CD4-positive, alpha-beta T cell (primary cell): ENCODE measurements around the gene OOSP1. TPM values are rescaled to one million over a fixed set of nuclear protein-coding genes. Genes with fewer than 3 reads are reported as not detected.

ENCODE experiments used
- ATAC-seq: fragments of 200-7000 bp; cut with Tn5 transposase; one replicate; pipeline ENCODE4 v1.10.0; 2022; ENCODE audit warnings: mild to moderate bottlenecking; ENCODE audit not compliant: poor library complexity
- CTCF ChIA-PET: fragments of 350-600 bp; sonication (Branson Sonifier 250); formaldehyde crosslinking; loops from one replicate; lab custom pipeline; 2021; ENCODE audit warnings: antibody characterized with exemption, inconsistent platforms; lab: Charles Lee
- POLR2A ChIA-PET: fragments of 350-600 bp; sonication (Branson Sonifier 250); formaldehyde crosslinking; loops from one replicate; lab custom pipeline; 2021; ENCODE audit warnings: antibody characterized with exemption, inconsistent platforms; lab: Charles Lee
- DNase-seq, 14 experiments: peaks; one replicate each; pipeline ENCODE4 v3.0.0-alpha.2; 2013 to 2020; ENCODE audit warnings: mixed read lengths in 2 of 14
- H3K27ac ChIP-seq, 2 donors: one replicate each; pipeline versions ENCODE4 v1.5.1 to v1.7.0; 2013; ENCODE audit warnings: low read length in 2 of 2, low read depth in 1 of 2, mild to moderate bottlenecking in 1 of 2
- H3K27me3 ChIP-seq, 2 experiments: 1 replicate in 1 of 2; 2 replicates in 1 of 2; pipeline versions ENCODE4 v1.6.1 to v1.7.0; 2013; ENCODE audit warnings: low read length in 2 of 2, control low read depth in 1 of 2, mild to moderate bottlenecking in 1 of 2, moderate library complexity in 1 of 2; ENCODE audit not compliant: insufficient read depth in 2 of 2, control insufficient read depth in 1 of 2
- H3K36me3 ChIP-seq: one replicate; pipeline ENCODE4 v1.6.1; 2013; ENCODE audit warnings: low read length, control low read depth; ENCODE audit not compliant: insufficient read depth
- H3K4me1 ChIP-seq: one replicate; pipeline ENCODE4 v1.6.1; 2013; ENCODE audit warnings: low read length, control low read depth; ENCODE audit not compliant: insufficient read depth
- H3K4me3 ChIP-seq: one replicate; pipeline ENCODE4 v1.5.1; 2013; ENCODE audit warnings: mild to moderate bottlenecking, low read length, moderate library complexity
- H3K9me3 ChIP-seq, 2 experiments: 1 replicate in 1 of 2; 2 replicates in 1 of 2; pipeline versions ENCODE4 v1.6.1 to v1.7.0; 2013; ENCODE audit warnings: low read length in 2 of 2, mild to moderate bottlenecking in 2 of 2, control low read depth in 1 of 2, moderate library complexity in 1 of 2; ENCODE audit not compliant: control insufficient read depth in 1 of 2, insufficient read depth in 1 of 2
- H3K27ac Mint-ChIP-seq: one replicate; pipeline ENCODE4 v1.8.0; 2020; ENCODE audit warnings: mixed read lengths
- H3K27me3 Mint-ChIP-seq: one replicate; pipeline ENCODE4 v1.8.0; 2021; ENCODE audit warnings: mixed read lengths
- H3K36me3 Mint-ChIP-seq: one replicate; pipeline ENCODE4 v1.8.0; 2021; ENCODE audit warnings: low read depth, mixed read lengths
- H3K4me1 Mint-ChIP-seq: one replicate; pipeline ENCODE4 v1.8.0; 2021; ENCODE audit warnings: low read depth, mixed read lengths
- H3K4me3 Mint-ChIP-seq: one replicate; pipeline ENCODE4 v1.8.0; 2020; ENCODE audit warnings: mild to moderate bottlenecking, mixed read lengths
- H3K9me3 Mint-ChIP-seq: one replicate; pipeline ENCODE4 v1.8.0; 2020; ENCODE audit warnings: mixed read lengths
- intact Hi-C, 2 experiments: fragments of 100-400 bp; cut with DNase I in 1 of 2; cut with micrococcal nuclease in 1 of 2; formaldehyde crosslinking; loops; one replicate each; pipeline versions ENCODE4 v1.15.1 to v1.9.0; 2023 to 2025; cut with DNase I, micrococcal nuclease
- total RNA-seq, 174 experiments: library from RNA in 2 of 174; stranded (reverse) in 2 of 174; gene quantifications; one replicate each; pipeline ENCODE4 v1.2.3 and lab custom pipeline; 2021 to 2026
- TF ChIP-seq, protein P1 (sequence below): fragments of 200-600 bp; IDR thresholded peaks from one replicate; pipeline ENCODE4 v1.8.0; 2022; ENCODE audit warnings: antibody characterized with exemption, mild to moderate bottlenecking

The OOSP1 gene
- total RNA-seq, 2 experiments from 2014 or later = not detected

DNA sequence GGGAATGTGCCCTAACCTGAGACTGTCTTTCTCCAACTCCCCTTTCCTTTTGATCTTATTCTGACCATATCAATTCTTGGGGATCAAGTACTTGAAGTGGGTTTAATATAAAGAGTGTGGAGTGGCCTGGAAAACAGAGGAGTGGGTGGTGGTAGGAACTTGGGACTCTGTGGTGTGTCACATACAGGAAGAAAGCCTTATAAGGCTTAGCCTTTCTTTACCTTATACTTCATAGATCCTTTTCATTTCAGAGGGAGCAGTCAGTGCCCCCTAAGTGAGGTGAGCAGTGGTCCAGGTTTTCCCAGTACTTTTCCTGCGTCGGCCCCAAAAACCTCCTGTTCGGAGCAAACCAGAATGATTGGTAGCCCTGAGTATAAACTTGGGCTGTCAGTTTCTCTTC lies 486 bp downstream of the OOSP1 start:
- CTCF ChIA-PET = no interaction called here
- Histone ChIP-seq H3K27me3 (no peaks in the 10 kb centered on the region), H3K36me3 (no peaks in the 10 kb centered on the region), H3K4me3 (no peak overlapping the region), H3K9me3 (no peaks in the 10 kb centered on the region), H3K4me1 (no peaks in the 10 kb centered on the region), H3K27ac (no peak overlapping the region)
- no peaks in the 10 kb centered on the region for H3K36me3 Mint-ChIP-seq
- H3K27me3 Mint-ChIP-seq = peaks cover 20% of the 10 kb centered on the region
- H3K4me3 Mint-ChIP-seq = no peak overlapping the region
- intact Hi-C loops = no loop called here
- no peak overlapping the region for H3K27ac Mint-ChIP-seq
- H3K4me1 Mint-ChIP-seq = no peaks in the 10 kb centered on the region
- DNase-seq (no peak), ATAC-seq (no peak)
- POLR2A ChIA-PET = no interaction called here
- TF ChIP-seq, protein P1, sequence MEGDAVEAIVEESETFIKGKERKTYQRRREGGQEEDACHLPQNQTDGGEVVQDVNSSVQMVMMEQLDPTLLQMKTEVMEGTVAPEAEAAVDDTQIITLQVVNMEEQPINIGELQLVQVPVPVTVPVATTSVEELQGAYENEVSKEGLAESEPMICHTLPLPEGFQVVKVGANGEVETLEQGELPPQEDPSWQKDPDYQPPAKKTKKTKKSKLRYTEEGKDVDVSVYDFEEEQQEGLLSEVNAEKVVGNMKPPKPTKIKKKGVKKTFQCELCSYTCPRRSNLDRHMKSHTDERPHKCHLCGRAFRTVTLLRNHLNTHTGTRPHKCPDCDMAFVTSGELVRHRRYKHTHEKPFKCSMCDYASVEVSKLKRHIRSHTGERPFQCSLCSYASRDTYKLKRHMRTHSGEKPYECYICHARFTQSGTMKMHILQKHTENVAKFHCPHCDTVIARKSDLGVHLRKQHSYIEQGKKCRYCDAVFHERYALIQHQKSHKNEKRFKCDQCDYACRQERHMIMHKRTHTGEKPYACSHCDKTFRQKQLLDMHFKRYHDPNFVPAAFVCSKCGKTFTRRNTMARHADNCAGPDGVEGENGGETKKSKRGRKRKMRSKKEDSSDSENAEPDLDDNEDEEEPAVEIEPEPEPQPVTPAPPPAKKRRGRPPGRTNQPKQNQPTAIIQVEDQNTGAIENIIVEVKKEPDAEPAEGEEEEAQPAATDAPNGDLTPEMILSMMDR = no peak
- H3K9me3 Mint-ChIP-seq = no peaks in the 10 kb centered on the region

DNA sequence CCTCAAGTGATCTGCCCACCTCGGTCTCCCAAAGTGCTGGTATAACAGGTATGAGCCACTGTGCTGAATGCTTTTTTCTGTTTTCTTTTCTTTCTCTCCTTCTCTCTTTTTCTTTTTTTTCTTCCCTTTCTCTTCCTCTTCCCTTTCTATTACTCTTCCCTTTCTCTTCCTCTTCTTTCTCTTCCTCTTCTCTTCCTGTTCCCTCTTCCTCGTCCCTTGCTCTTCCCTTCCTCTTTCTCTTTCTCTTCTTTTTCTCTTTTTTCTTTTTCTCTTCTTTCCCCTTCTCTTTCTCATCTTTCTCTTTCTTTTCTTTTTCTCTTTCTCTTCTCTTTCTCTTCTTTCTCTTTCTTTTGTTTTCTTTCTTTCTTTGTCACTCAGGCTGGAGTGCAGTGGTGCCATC lies 1.2 kb downstream of the OOSP1 start:
- Histone ChIP-seq H3K4me3 (no peak overlapping the region), H3K27ac (no peak overlapping the region), H3K27me3 (peaks cover 0 to 8% of the 10 kb centered on the region in 2 experiments), H3K36me3 (no peaks in the 10 kb centered on the region), H3K4me1 (no peaks in the 10 kb centered on the region), H3K9me3 (no peaks in the 10 kb centered on the region)
- no peaks in the 10 kb centered on the region for H3K36me3 Mint-ChIP-seq
- no peak overlapping the region for H3K27ac Mint-ChIP-seq
- H3K27me3 Mint-ChIP-seq = peaks cover 20% of the 10 kb centered on the region
- POLR2A ChIA-PET = no interaction called here
- H3K4me3 Mint-ChIP-seq = no peak overlapping the region
- ATAC-seq = no peak
- CTCF ChIA-PET = no interaction called here
- intact Hi-C loops = no loop called here
- no peak for DNase-seq
- TF ChIP-seq, protein P1 = no peak
- no peaks in the 10 kb centered on the region for H3K9me3 Mint-ChIP-seq
- H3K4me1 Mint-ChIP-seq = no peaks in the 10 kb centered on the region

DNA sequence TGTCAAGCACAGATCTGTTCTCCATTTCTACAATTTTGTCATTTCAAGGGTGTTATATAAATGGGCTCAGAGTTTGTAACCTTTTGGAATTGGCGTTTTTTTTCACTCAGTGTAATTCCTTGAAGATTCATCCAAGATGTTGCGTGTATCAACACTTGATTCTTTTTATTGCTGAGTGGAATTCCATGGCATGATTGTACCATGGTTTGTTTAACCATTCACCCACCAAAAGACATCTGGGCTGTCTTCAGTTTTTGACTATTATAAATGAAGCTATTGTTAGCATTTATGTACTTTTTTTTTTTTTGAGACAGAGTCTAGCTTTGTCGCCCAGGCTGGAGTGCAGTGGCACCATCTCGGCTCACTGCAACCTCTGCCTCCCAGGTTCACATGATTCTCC lies 2.9 kb downstream of the OOSP1 start:
- Mint-ChIP-seq H3K9me3 (no peaks in the 10 kb centered on the region), H3K36me3 (no peaks in the 10 kb centered on the region), H3K4me1 (no peaks in the 10 kb centered on the region), H3K27ac (no peak overlapping the region), H3K27me3 (peaks cover 27% of the 10 kb centered on the region), H3K4me3 (no peak overlapping the region)
- no peaks in the 10 kb centered on the region for H3K36me3 ChIP-seq
- TF ChIP-seq, protein P1 = no peak
- ChIA-PET POLR2A (no interaction called here), CTCF (no interaction called here)
- H3K4me3 ChIP-seq = no peak overlapping the region
- peaks cover 3 to 8% of the 10 kb centered on the region in 2 experiments for H3K27me3 ChIP-seq
- no peaks in the 10 kb centered on the region for H3K9me3 ChIP-seq
- H3K4me1 ChIP-seq = no peaks in the 10 kb centered on the region
- H3K27ac ChIP-seq = no peak overlapping the region
- no peak for DNase-seq
- intact Hi-C loops = no loop called here
- ATAC-seq = no peak
